ENCODE measurements around the gene TAS2R46.

Gene TAS2R46

GRCh38 chr12:11059041-11059440 lies 3.1 kb downstream of the TAS2R46 start:
- no peak for TF ChIP-seq CTCF (IDR thresholded peaks at IDR 0.05)

DNA sequence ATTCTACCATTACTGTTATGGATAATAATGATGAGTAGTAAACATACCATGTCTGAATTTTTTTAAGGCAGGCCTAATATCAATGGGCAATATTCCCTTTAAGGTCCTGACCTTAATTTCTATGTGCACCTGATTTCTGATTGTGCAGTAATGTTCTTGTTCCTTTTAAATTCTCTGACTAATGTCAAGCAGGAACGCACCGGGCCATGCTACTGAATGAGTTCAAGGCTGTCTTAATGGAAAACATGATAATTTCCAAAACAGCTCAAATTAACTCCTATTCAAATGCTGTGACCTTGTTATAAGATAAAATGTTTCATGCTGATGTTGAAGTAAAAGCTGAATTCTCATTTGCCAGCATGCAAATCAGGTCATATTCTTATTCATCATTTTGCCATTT lies 6.8 kb downstream of the TAS2R46 start:
- no peak for TF ChIP-seq CTCF (IDR thresholded peaks at IDR 0.05)

DNA sequence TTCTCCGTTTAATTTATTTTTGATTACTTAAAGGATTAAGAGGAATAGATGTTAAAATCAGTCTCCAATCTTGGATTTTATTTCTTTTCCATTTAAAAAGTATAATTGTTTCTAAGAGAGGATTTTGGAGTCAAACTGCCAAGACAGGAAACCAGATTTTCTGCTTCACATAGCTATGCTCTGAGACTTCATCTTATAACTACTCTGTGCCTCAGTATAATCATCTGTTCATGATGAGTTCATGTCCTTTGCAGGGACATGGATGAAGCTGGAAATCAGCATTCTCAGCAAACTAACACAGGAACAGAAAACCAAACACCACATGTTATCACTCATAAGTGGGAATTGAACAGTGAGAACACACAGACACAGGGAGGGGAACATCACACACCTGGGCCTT lies 21.9 kb downstream of the TAS2R46 start:
- no peak for TF ChIP-seq CTCF (IDR thresholded peaks at IDR 0.05)

DNA sequence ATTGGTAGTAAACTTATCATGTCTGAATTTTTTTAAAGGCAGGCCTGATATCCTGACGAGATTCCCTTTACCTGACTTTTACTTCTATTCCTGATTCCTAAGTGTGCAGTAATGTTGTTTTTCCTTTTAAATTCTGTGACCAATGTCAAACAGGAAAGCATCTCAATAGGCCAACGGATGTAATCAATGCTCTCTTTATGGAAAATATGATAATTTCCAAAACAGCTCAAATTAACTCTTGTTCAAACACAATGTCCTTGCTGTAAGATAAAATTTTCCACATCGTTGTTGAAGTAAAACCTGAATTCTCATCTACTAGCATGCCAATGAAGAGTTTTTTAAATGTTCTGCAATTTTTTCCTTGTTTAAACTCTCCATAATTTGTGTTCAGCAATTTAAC lies 22.9 kb downstream of the TAS2R46 start:
- TF ChIP-seq CTCF (IDR thresholded peaks at IDR 0.05), result no peak

- TF ChIP-seq CTCF (IDR thresholded peaks at IDR 0.05), result no peak
Measured at GRCh38 chr12:11031307-11031706, 30.8 kb downstream of the TAS2R46 start, which contains the start of gene TAS2R31. Gene TAS2R31, minus strand, starts transcription at chr12:11031407. Its CDS starts 72 bp downstream, at chr12:11031335.

DNA sequence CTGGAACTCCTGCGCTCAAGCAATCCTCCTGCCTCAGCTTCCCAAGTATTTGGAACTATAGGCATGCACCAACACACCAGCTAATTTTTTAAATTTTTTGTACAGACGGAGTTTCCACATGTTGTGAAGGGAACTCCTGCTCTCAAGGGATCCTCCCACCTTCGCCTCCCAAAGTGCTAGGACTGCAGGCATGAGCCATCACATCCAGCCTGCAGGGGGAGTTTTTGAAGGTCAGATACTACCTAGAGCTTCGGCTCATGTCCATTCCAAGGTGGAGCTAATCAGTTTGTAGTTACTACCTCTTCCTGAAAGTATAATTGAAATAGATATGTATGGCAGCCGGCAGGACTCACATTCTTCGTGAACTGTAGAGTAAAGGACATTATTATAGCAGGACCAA lies 36.0 kb downstream of the TAS2R46 start:
- no peak for TF ChIP-seq CTCF (IDR thresholded peaks at IDR 0.05)

- TF ChIP-seq CTCF (IDR thresholded peaks at IDR 0.05), result no peak
Measured at GRCh38 chr12:11023387-11023786, 38.7 kb downstream of the TAS2R46 start.

DNA sequence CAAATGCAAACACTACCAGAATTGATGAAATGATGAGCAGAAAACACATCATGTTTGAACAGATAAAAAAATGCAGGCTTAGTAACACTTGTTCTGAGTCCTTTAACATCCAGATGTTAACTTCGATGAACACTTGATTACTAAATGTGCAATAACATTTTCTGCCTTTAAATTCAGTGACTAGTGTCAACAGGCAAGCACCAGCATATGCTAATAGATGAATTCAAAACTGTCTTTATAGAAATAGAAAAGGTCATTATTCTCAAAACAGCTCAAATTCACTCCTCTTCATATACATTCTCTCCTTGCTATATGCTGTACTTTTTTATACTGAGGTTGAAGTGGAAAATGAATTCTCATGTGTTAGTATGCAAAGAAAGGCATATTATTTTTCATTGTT lies 39.6 kb downstream of the TAS2R46 start, which contains the start of gene TAS2R19:
TSS of gene TAS2R19 (minus strand) at position 101 of the 400 bp plus-strand sequence. CDS start at position 52, 49 bp downstream.
- TF ChIP-seq CTCF (IDR thresholded peaks at IDR 0.05), result no peak
